GM12873 (cell line): ENCODE measurements around the gene MOB3A.

Source experiments
- TF ChIP-seq, protein P1 (sequence below): IDR thresholded peaks from 2 replicates; pipeline ENCODE4 v1.5.1; 2012; ENCODE audit warnings: low read depth, mild to moderate bottlenecking, moderate library complexity, low read length, control low read depth; ENCODE audit not compliant: insufficient read depth; ENCODE audit errors: missing control alignments

MOB3A gene

DNA sequence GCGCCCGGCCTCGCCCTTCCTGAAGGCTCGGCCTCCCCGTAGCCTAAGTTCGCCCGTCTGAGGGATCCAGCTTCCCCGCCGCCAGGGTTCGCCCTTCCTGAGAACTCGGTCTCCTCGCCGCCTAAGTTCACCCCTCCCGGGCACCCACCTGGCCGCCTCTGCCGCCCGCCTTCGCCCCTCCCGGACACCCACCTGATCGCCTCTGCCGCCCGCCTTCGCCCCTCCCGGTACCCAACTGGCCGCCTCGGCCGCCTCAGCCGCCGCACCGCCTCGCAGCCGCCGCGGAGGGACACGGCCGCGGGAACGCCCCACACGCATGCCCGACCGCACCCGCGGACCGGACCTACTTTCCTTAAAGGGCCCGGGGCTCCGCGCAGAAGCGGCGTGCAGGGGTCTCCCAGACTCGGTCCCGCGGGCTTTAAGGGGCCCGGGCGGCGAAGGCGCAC is at the start of gene MOB3A:
Gene MOB3A, minus strand, starts transcription at position 293 of the 446 bp plus-strand sequence. CDS start 17,766 bp downstream, outside the sequence.
- TF ChIP-seq, protein P1, sequence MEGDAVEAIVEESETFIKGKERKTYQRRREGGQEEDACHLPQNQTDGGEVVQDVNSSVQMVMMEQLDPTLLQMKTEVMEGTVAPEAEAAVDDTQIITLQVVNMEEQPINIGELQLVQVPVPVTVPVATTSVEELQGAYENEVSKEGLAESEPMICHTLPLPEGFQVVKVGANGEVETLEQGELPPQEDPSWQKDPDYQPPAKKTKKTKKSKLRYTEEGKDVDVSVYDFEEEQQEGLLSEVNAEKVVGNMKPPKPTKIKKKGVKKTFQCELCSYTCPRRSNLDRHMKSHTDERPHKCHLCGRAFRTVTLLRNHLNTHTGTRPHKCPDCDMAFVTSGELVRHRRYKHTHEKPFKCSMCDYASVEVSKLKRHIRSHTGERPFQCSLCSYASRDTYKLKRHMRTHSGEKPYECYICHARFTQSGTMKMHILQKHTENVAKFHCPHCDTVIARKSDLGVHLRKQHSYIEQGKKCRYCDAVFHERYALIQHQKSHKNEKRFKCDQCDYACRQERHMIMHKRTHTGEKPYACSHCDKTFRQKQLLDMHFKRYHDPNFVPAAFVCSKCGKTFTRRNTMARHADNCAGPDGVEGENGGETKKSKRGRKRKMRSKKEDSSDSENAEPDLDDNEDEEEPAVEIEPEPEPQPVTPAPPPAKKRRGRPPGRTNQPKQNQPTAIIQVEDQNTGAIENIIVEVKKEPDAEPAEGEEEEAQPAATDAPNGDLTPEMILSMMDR: peak; percentile 53

DNA sequence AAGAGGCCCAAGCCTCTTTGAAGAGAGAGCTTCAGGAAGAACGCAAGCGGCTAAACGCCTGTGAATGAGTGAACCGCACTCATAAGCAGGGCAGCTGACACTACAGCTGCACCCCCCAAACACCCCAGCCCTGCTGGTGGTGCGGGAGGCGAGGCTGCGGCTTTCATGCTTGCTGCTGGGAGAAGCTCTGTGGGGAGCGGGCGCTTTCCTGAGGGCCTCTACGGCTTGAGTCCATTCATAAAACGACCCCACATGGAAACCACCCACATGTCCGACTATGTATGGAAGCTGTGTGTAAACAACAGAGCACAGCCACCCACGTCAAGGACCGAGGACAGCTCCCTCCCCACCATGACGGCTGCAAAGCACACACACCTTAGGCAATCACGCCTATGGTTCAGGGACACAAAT is 49.7 kb upstream of the MOB3A start:
- TF ChIP-seq, protein P1: no peak

DNA sequence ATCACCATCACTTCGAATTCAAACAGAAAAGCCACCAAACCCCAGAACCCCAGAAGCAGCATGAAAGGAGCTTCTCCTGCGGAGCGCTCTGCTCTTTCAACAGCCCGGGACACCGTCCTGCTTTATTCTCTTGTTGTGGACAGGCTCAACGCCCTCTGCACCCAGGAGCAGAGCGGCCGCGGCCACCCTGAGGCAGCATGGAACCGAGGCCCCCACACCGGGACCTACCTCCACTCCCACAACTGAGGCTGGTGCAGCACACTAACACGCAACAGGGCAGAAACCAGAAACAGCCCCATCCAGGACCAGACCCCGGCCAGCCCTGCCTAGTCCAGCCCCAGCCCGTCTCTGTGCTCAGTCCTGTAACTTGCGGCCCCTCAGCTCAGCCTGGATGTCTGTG is 48.1 kb upstream of the MOB3A start:
- TF ChIP-seq, protein P1: no peak

DNA sequence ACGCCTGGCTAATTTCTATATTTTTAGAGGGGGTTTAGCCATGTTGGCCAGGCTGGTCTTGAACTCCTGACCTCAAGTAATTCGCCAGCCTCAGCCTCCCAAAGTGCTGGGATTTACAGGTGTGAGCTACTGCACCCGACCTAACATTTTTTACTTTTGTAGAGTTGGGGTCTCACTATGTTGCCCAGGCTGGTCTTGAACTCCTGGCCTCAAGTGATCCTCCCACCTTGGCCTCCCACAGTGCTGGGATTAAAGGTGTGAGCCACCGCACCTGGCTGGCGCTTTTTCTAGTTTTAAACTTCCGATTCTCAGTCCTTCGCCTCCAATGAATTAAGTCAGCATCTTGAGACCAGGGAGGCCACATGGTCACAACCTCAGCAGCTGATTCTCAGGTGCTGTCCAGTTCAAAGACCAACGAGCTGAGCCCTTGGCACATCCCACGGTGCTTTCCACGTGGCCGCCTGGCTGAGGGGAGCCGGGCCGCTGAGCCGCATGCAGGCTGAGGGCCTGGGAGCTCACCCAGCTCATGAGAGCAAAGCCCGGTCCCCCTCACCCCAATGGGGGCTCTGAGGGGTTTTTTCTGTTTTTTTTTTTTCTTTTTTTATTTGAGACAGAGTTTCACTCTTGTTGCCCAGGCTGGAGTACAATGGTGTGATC is 46.2 kb upstream of the MOB3A start:
- TF ChIP-seq, protein P1: no peak

DNA sequence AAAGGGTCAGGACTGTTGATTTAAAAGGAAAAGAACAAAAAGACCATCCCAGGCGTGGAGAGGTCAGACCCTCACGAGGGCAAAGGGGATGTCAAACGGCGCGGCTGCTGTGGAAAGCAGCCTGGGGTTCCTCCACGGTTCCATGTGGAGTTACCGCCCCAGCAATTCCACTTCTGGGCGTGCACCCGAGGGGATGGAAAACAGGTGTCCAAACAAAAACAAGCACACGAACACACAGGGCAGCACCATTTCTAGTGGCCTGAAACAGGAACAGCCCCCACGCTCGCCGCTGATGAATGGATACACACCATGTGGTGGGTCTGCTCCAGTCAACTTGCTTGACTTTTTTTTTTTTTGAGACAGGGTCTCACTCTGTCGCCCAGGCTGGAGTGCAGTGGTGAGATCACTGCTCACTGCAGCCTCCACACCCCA is 44.0 kb upstream of the MOB3A start:
- TF ChIP-seq, protein P1: no peak

DNA sequence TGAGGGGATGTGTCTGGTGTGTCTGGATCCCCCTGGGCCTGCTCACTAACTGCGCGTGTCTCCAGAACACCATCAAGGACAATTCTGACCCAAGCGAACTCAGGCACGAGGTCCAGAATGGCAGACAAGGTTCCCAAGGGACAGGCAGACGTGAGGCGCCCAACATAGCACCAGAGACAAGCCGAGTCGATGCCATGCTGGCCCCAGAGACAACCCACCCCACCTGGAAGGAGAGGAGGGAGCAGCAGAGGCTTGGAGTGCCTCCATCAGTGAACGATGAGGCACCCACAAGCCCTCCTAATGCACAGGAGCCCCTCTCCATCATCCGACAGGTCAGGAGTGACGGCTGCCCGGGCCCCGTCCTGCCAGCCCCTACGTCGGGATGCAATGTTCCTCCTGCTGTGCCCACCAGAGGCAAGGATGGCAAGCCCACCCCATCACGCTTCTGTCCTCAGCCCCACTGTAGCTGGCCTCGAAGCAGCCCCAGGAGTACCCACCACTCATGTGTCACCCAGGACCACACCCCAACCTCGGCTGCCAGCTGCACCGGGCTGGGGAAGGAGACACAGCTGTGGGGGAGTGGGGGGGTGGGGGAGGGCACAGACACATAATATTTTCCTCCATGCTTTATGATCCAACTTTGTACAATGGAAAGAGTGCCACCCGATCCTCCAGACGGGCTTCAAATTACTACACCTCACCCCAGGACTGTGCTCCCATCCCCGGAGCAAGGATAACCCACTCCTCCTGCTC is 43.4 kb upstream of the MOB3A start:
- TF ChIP-seq, protein P1: no peak

DNA sequence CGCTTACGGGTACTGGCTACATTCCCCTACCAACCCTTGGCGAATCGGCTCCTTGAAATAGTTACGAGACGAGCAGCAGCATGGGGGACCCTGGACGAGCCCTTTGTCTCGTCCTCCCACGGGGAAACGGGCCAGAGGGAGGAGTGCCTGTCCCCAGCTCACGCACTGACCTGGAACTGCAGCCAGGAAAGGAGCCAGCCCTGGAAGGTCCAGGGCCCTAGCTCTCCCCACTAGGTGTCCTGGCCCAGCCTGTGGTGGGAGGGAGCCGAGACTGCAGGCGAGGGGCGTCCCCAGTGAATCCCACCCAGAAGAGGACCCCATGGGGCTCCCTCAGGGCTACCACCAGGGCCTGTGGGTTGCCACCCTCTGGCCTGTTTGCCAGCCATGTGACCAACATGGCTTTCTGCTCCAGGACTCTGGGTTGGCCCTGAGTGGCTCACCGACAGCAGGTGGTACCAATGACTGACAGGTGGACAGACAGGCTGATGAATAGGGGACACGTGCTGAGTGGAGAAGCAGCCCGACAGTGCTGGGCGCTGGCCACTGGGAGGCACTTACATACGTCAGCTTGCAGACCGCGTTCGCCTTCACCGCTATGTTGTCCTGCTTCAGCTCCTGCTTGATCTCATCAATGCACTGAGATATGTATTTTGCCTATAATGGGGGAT is 42.1 kb upstream of the MOB3A start:
- TF ChIP-seq, protein P1: no peak
